ENCODE results near the gene ST3GAL4. TPM values are rescaled to one million over a fixed set of nuclear protein-coding genes. Genes with fewer than 3 reads are reported as not detected.

Gene ST3GAL4
- total and polyA plus RNA-seq, 9 of the 15 experiments (the other 6 are each of a cell fraction or from before 2014, with no cell fraction given): 0.27 to 22.9 (median 10.5) TPM

- Histone ChIP-seq H3K4me1 (replicated peaks in 1 of 2; ENCODE audit: control insufficient read depth in 2 of 2, insufficient read depth in 2 of 2, low read length in 2 of 2) (peaks cover 0 to 9% of the 10 kb centered on the region in 2 experiments; a peak in 1 of 5 replicates), H4K20me1 (replicated peaks; ENCODE audit: control insufficient read depth, insufficient read depth, low read length) (no peaks in the 10 kb centered on the region), H3K27me3 (ENCODE audit: control insufficient read depth in 2 of 2, insufficient read depth in 2 of 2, low read length in 2 of 2) (no peaks in the 10 kb centered on the region), H3K4me2 (ENCODE audit: insufficient read depth, low read length) (no peak overlapping the region), H3K36me3 (ENCODE audit: control insufficient read depth, insufficient read depth, low read length) (peaks cover 7% of the 10 kb centered on the region; the same call in 2 of the 3 replicates), H2AFZ (ENCODE audit: low read depth, low read length) (no peak overlapping the region), H3K9me1 (ENCODE audit: control insufficient read depth, insufficient read depth, low read length) (no peaks in the 10 kb centered on the region), H3K27ac (ENCODE audit: extremely low read depth, low read depth, low read length) (no peak overlapping the region), H3K9me3 (replicated peaks; ENCODE audit: control insufficient read depth, insufficient read depth, low read depth, low read length) (no peaks in the 10 kb centered on the region), H3K79me2 (ENCODE audit: control insufficient read depth, insufficient read depth, low read length) (no peaks in the 10 kb centered on the region), H3K9ac (ENCODE audit: insufficient read depth in 1 of 2, low read depth in 2 of 2, low read length in 2 of 2) (no peak overlapping the region), H3K4me3 (no peak overlapping the region)
- in situ Hi-C loops (cut with MboI) (no loop called here), intact Hi-C loops (cut with micrococcal nuclease) (no loop called here)
- WGBS (ENCODE audit: insufficient coverage, low coverage, missing lambda C conversion rate): 86% methylated on average over 11 of the region's 11 CpGs
- CTCF ChIA-PET (ENCODE audit: low intra/inter-chr PET ratio): interaction anchor here (0.6 kb wide), 1 partner anchor 1469 kb away, joined by 3 read pairs; no protein-coding TSS in a partner anchor
- no peak for ATAC-seq
- TF ChIP-seq NFXL1 (CRISPR knock-in tag; IDR thresholded peaks at IDR 0.05) (no peak), ESRRA (IDR thresholded peaks at IDR 0.05; ENCODE audit: borderline replicate concordance, low read depth) (no peak)
- FAIRE-seq: no peak
- no peak for DNase-seq (ENCODE audit: extremely low read depth in 1 of 4, low spot score in 3 of 4)
- BruUV-seq (replicated peaks): no TSS peak
- POLR2A ChIA-PET: interaction anchor here (1.3 to 1.6 kb wide), 2 partner anchors 15 to 17 kb away, joined by 3 to 4 read pairs; no protein-coding TSS in a partner anchor
Observed at GRCh38 chr11:126329644-126330211, 25.8 kb upstream of the ST3GAL4 start.

- no peaks in the 10 kb centered on the region for H3K27me3 ChIP-seq (ENCODE audit: control insufficient read depth in 2 of 2, insufficient read depth in 2 of 2, low read length in 2 of 2)
- no peaks in the 10 kb centered on the region for H3K79me2 ChIP-seq (ENCODE audit: control insufficient read depth, insufficient read depth, low read length)
- in situ Hi-C loops (cut with MboI) (no loop called here), intact Hi-C loops (cut with micrococcal nuclease) (no loop called here)
- H3K9ac ChIP-seq (ENCODE audit: insufficient read depth in 1 of 2, low read depth in 2 of 2, low read length in 2 of 2): no peak overlapping the region
- H3K9me1 ChIP-seq (ENCODE audit: control insufficient read depth, insufficient read depth, low read length): no peaks in the 10 kb centered on the region
- 89% methylated on average over 13 of the region's 13 CpGs for whole genome bisulfite sequencing (ENCODE audit: insufficient coverage, low coverage, missing lambda C conversion rate)
- peaks cover 7% of the 10 kb centered on the region; the same call in 2 of the 3 replicates for H3K36me3 ChIP-seq (ENCODE audit: control insufficient read depth, insufficient read depth, low read length)
- H3K4me3 ChIP-seq: no peak overlapping the region
- no peak overlapping the region for H3K4me2 ChIP-seq (ENCODE audit: insufficient read depth, low read length)
- H3K27ac ChIP-seq (ENCODE audit: extremely low read depth, low read depth, low read length): no peak overlapping the region
- BruUV-seq (replicated peaks): no TSS peak
- H4K20me1 ChIP-seq (replicated peaks; ENCODE audit: control insufficient read depth, insufficient read depth, low read length): no peaks in the 10 kb centered on the region
- FAIRE-seq (no peak), ATAC-seq (no peak), DNase-seq (ENCODE audit: extremely low read depth in 1 of 4, low spot score in 3 of 4) (no peak)
- ChIA-PET CTCF (ENCODE audit: low intra/inter-chr PET ratio) (no interaction called here), POLR2A (interaction anchor here (1.6 kb wide), 1 partner anchor 14 kb away, joined by 3 read pairs; no protein-coding TSS in a partner anchor)
- no peak overlapping the region for H2AFZ ChIP-seq (ENCODE audit: low read depth, low read length)
- H3K4me1 ChIP-seq (replicated peaks in 1 of 2; ENCODE audit: control insufficient read depth in 2 of 2, insufficient read depth in 2 of 2, low read length in 2 of 2): peaks cover 0 to 9% of the 10 kb centered on the region in 2 experiments; a peak in 1 of 5 replicates
- TF ChIP-seq FOXP1 (CRISPR knock-in tag; IDR thresholded peaks at IDR 0.05) (no peak), USF1 (CRISPR knock-in tag; IDR thresholded peaks at IDR 0.05) (no peak)
- H3K9me3 ChIP-seq (replicated peaks; ENCODE audit: control insufficient read depth, insufficient read depth, low read depth, low read length): no peaks in the 10 kb centered on the region
Observed at GRCh38 chr11:126331286-126331685, 24.2 kb upstream of the ST3GAL4 start.

Data from K562 (cell line).